ENCODE data around the gene HAL. TPM values are rescaled to one million over a fixed set of nuclear protein-coding genes. Genes with fewer than 3 reads are reported as not detected.

The HAL gene
- total and polyA plus RNA-seq, 2 of the 8 experiments (the other 6 are each of a cell fraction or from before 2014, with no cell fraction given): 0.12 to 0.17 TPM

DNA sequence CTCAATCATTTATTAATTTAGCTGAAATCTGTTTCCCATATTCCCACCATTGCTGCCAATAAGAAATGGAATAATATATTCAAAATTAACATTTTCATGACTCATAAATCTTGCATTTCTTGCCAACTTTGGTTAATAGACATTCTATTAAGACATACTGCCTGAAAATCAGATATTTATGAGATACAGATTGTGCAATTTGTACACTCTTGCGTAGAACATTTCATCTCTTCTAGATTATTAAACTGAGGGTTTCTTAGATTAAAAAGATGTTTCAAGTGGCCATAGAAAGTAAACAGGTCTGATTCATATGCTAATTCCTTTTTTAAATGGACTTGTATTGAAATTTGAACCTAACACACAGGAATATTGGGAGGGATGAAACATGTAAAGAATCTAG is 30.2 kb upstream of the HAL start:
- H3K27ac ChIP-seq (ENCODE audit: low read depth, low read length): no peak overlapping the region
- H2BK20ac ChIP-seq (ENCODE audit: low read length): no peak overlapping the region
- ChIA-PET POLR2A (ENCODE audit: partially characterized antibody) (no interaction called here), CTCF (ENCODE audit: partially characterized antibody) (interaction anchor here (1.3 kb wide), 1 partner anchor 27 kb away, joined by 3 read pairs; no protein-coding TSS in a partner anchor)
- no peak overlapping the region for H3K14ac ChIP-seq (ENCODE audit: insufficient read length)
- TF ChIP-seq SIN3A (conservative IDR thresholded peaks at IDR 0.05 in 1 of 2, IDR thresholded peaks at IDR 0.05 in 1 of 2; ENCODE audit: low read depth in 1 of 2, low read length in 2 of 2): no peak
- TF ChIP-seq MAFK (IDR thresholded peaks at IDR 0.05; ENCODE audit: low read depth, low read length): no peak
- TF ChIP-seq FOSL1 (IDR thresholded peaks at IDR 0.05; ENCODE audit: insufficient read depth, low read depth, low read length): no peak
- no peak for TF ChIP-seq SP1 (IDR thresholded peaks at IDR 0.05; ENCODE audit: low read depth, low read length)
- TF ChIP-seq CBX8 (IDR thresholded peaks at IDR 0.05; ENCODE audit: borderline replicate concordance, low read depth, low read length): no peak
- no peak for TF ChIP-seq CTBP2 (IDR thresholded peaks at IDR 0.05; ENCODE audit: borderline replicate concordance, insufficient read depth, insufficient read length, low read length)
- no peak for TF ChIP-seq JUN (IDR thresholded peaks at IDR 0.05; ENCODE audit: low read depth, low read length)
- TF ChIP-seq POLR2AphosphoS5 (IDR thresholded peaks at IDR 0.05; ENCODE audit: low read depth, low read length): no peak
- TF ChIP-seq KDM5A (IDR thresholded peaks at IDR 0.05; ENCODE audit: low read length): no peak
- TF ChIP-seq TAF7 (optimal IDR thresholded peaks at IDR 0.05; ENCODE audit: borderline replicate concordance, low read depth, low read length): no peak
- TF ChIP-seq, protein P1, sequence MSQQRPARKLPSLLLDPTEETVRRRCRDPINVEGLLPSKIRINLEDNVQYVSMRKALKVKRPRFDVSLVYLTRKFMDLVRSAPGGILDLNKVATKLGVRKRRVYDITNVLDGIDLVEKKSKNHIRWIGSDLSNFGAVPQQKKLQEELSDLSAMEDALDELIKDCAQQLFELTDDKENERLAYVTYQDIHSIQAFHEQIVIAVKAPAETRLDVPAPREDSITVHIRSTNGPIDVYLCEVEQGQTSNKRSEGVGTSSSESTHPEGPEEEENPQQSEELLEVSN (IDR thresholded peaks at IDR 0.05): no peak
- no peak for TF ChIP-seq ASH2L (IDR thresholded peaks at IDR 0.05; ENCODE audit: low read length)
- TF ChIP-seq KDM1A (IDR thresholded peaks at IDR 0.05; ENCODE audit: borderline replicate concordance, low read length): no peak
- no peak for TF ChIP-seq TEAD4 (IDR thresholded peaks at IDR 0.05; ENCODE audit: low read depth, low read length)
- TF ChIP-seq CHD2 (IDR thresholded peaks at IDR 0.05; ENCODE audit: low read length): no peak
- no peak overlapping the region for H3K4me3 ChIP-seq (ENCODE audit: extremely low read depth in 1 of 4, insufficient read depth in 2 of 4, low read depth in 3 of 4, low read length in 4 of 4)
- no peak overlapping the region for H3K9ac ChIP-seq (replicated peaks in 1 of 4; ENCODE audit: extremely low read depth in 1 of 4, low read depth in 3 of 4, low read length in 3 of 4)
- peaks cover 7 to 70% (median 40%) of the 10 kb centered on the region in 4 experiments; a peak in 7 of 8 replicates for H3K36me3 ChIP-seq (ENCODE audit: control insufficient read depth in 2 of 4, insufficient read depth in 4 of 4, low read length in 3 of 4)
- no peak overlapping the region for H2BK15ac ChIP-seq (ENCODE audit: low read length)
- no peak overlapping the region for H4K5ac ChIP-seq (ENCODE audit: insufficient read length, low read depth, low read length)
- no peak overlapping the region for H3K4ac ChIP-seq (replicated peaks; ENCODE audit: insufficient read length, low read depth, low read length)
- no peak overlapping the region for H3K23ac ChIP-seq (ENCODE audit: insufficient read length)
- H2BK12ac ChIP-seq (ENCODE audit: low read depth, low read length): no peak overlapping the region
- no peak overlapping the region for H2BK120ac ChIP-seq (replicated peaks; ENCODE audit: low read depth, low read length)
- no peak overlapping the region for H3K4me2 ChIP-seq (ENCODE audit: insufficient read depth in 1 of 2, low read depth in 2 of 2, low read length in 2 of 2)
- no peaks in the 10 kb centered on the region for H3K23me2 ChIP-seq (ENCODE audit: low read depth, low read length)
- H4K91ac ChIP-seq (replicated peaks; ENCODE audit: insufficient read length, low read length): no peak overlapping the region
- H3K18ac ChIP-seq (ENCODE audit: extremely low read depth, low read length): no peak overlapping the region
- peaks cover 0 to 17% of the 10 kb centered on the region in 2 experiments; a peak in 2 of 4 replicates for H3K79me2 ChIP-seq (ENCODE audit: control insufficient read depth in 1 of 2, insufficient read depth in 2 of 2, low read length in 2 of 2)
- no peak overlapping the region for H3K56ac ChIP-seq (replicated peaks; ENCODE audit: insufficient read length, low read depth, low read length)
- no peak overlapping the region for H2BK5ac ChIP-seq (ENCODE audit: low read depth, low read length)
- no peak overlapping the region for H4K8ac ChIP-seq (ENCODE audit: extremely low read depth, insufficient read depth, low read length)
- no peaks in the 10 kb centered on the region for H4K20me1 ChIP-seq (replicated peaks in 1 of 2; ENCODE audit: control insufficient read depth in 1 of 2, insufficient read depth in 2 of 2, low read length in 2 of 2)
- H3K27me3 ChIP-seq (replicated peaks in 1 of 4; ENCODE audit: control insufficient read depth in 3 of 4, extremely low read depth in 1 of 4, insufficient read depth in 3 of 4, low read length in 3 of 4): no peaks in the 10 kb centered on the region
- DNase-seq (ENCODE audit: low read depth in 1 of 2, low spot score in 2 of 2): no peak
- 95% methylated on average over 1 of the region's 1 CpG; no CpG with 5 or more reads in 1 of the 2 experiments for WGBS, 2 experiments (ENCODE audit: extremely low coverage in 1 of 2, insufficient coverage in 1 of 2, insufficient read length in 1 of 2, insufficient replicate concordance in 2 of 2, low coverage in 1 of 2, low lambda C conversion rate in 2 of 2, missing lambda C conversion rate in 1 of 2)
- no peaks in the 10 kb centered on the region for H3K4me1 ChIP-seq (replicated peaks in 1 of 4; ENCODE audit: control insufficient read depth in 3 of 4, insufficient read depth in 4 of 4, low read length in 3 of 4)
- FAIRE-seq: no peak
- H3K9me3 ChIP-seq (ENCODE audit: insufficient read depth in 2 of 2, low read depth in 1 of 2, low read length in 1 of 2): no peaks in the 10 kb centered on the region
- H2AFZ ChIP-seq (ENCODE audit: low read length): no peak overlapping the region
- no peaks in the 10 kb centered on the region for H3K79me1 ChIP-seq (ENCODE audit: low read depth, low read length)
- H2AK5ac ChIP-seq (ENCODE audit: low read depth, low read length): no peak overlapping the region
